ENCODE measurements around the gene IFNLR1.

The IFNLR1 gene

GRCh38 chr1:24205345-24206082 lies 18.4 kb upstream of the IFNLR1 start:
- Histone ChIP-seq H3K9me3 (ENCODE audit: control insufficient read depth in 2 of 2, low read length in 2 of 2) (no peaks in the 10 kb centered on the region), H3K4me1 (ENCODE audit: control insufficient read depth, insufficient read depth, low read length) (no peaks in the 10 kb centered on the region), H3K27me3 (ENCODE audit: control insufficient read depth in 1 of 2, insufficient read depth in 2 of 2, low read length in 2 of 2) (no peaks in the 10 kb centered on the region), H3K27ac (ENCODE audit: low read length) (no peak overlapping the region), H3K4me3 (ENCODE audit: low read length in 2 of 2) (no peak overlapping the region), H3K9ac (ENCODE audit: low read length in 2 of 2) (no peak overlapping the region), H3K36me3 (ENCODE audit: control insufficient read depth in 2 of 2, insufficient read depth in 2 of 2, low read length in 2 of 2) (no peaks in the 10 kb centered on the region)

- Histone ChIP-seq H3K27me3 (ENCODE audit: control insufficient read depth in 1 of 2, insufficient read depth in 2 of 2, low read length in 2 of 2) (no peaks in the 10 kb centered on the region), H3K27ac (ENCODE audit: low read length) (no peak overlapping the region), H3K4me1 (ENCODE audit: control insufficient read depth, insufficient read depth, low read length) (peaks cover 3% of the 10 kb centered on the region), H3K36me3 (ENCODE audit: control insufficient read depth in 2 of 2, insufficient read depth in 2 of 2, low read length in 2 of 2) (no peaks in the 10 kb centered on the region), H3K4me3 (ENCODE audit: low read length in 2 of 2) (no peak overlapping the region), H3K9ac (ENCODE audit: low read length in 2 of 2) (no peak overlapping the region), H3K9me3 (ENCODE audit: control insufficient read depth in 2 of 2, low read length in 2 of 2) (no peaks in the 10 kb centered on the region)
Measured at GRCh38 chr1:24204116-24204515, 17.0 kb upstream of the IFNLR1 start.

GRCh38 chr1:24203404-24203803 lies 16.3 kb upstream of the IFNLR1 start:
- peaks cover 3% of the 10 kb centered on the region for H3K4me1 ChIP-seq (ENCODE audit: control insufficient read depth, insufficient read depth, low read length)
- no peaks in the 10 kb centered on the region for H3K36me3 ChIP-seq (ENCODE audit: control insufficient read depth in 2 of 2, insufficient read depth in 2 of 2, low read length in 2 of 2)
- no peaks in the 10 kb centered on the region for H3K9me3 ChIP-seq (ENCODE audit: control insufficient read depth in 2 of 2, low read length in 2 of 2)
- no peak overlapping the region for H3K4me3 ChIP-seq (ENCODE audit: low read length in 2 of 2)
- H3K9ac ChIP-seq (ENCODE audit: low read length in 2 of 2), result no peak overlapping the region
- H3K27ac ChIP-seq (ENCODE audit: low read length), result no peak overlapping the region
- no peaks in the 10 kb centered on the region for H3K27me3 ChIP-seq (ENCODE audit: control insufficient read depth in 1 of 2, insufficient read depth in 2 of 2, low read length in 2 of 2)

GRCh38 chr1:24202987-24203386 lies 15.9 kb upstream of the IFNLR1 start:
- Histone ChIP-seq H3K9ac (ENCODE audit: low read length in 2 of 2) (no peak overlapping the region), H3K27me3 (ENCODE audit: control insufficient read depth in 1 of 2, insufficient read depth in 2 of 2, low read length in 2 of 2) (no peaks in the 10 kb centered on the region), H3K4me3 (ENCODE audit: low read length in 2 of 2) (no peak overlapping the region), H3K36me3 (ENCODE audit: control insufficient read depth in 2 of 2, insufficient read depth in 2 of 2, low read length in 2 of 2) (no peaks in the 10 kb centered on the region), H3K4me1 (ENCODE audit: control insufficient read depth, insufficient read depth, low read length) (peaks cover 3% of the 10 kb centered on the region), H3K9me3 (ENCODE audit: control insufficient read depth in 2 of 2, low read length in 2 of 2) (no peaks in the 10 kb centered on the region), H3K27ac (ENCODE audit: low read length) (no peak overlapping the region)

- H3K4me3 ChIP-seq (ENCODE audit: low read length in 2 of 2), result no peak overlapping the region
- H3K9me3 ChIP-seq (ENCODE audit: control insufficient read depth in 2 of 2, low read length in 2 of 2), result no peaks in the 10 kb centered on the region
- no peaks in the 10 kb centered on the region for H3K27me3 ChIP-seq (ENCODE audit: control insufficient read depth in 1 of 2, insufficient read depth in 2 of 2, low read length in 2 of 2)
- peaks cover 3% of the 10 kb centered on the region for H3K4me1 ChIP-seq (ENCODE audit: control insufficient read depth, insufficient read depth, low read length)
- no peak overlapping the region for H3K9ac ChIP-seq (ENCODE audit: low read length in 2 of 2)
- no peaks in the 10 kb centered on the region for H3K36me3 ChIP-seq (ENCODE audit: control insufficient read depth in 2 of 2, insufficient read depth in 2 of 2, low read length in 2 of 2)
- H3K27ac ChIP-seq (ENCODE audit: low read length), result no peak overlapping the region
Measured at GRCh38 chr1:24202556-24202955, 15.5 kb upstream of the IFNLR1 start.

GRCh38 chr1:24201941-24202440 lies 14.9 kb upstream of the IFNLR1 start:
- Histone ChIP-seq H3K27ac (ENCODE audit: low read length) (no peak overlapping the region), H3K4me3 (ENCODE audit: low read length in 2 of 2) (no peak overlapping the region), H3K9me3 (ENCODE audit: control insufficient read depth in 2 of 2, low read length in 2 of 2) (no peaks in the 10 kb centered on the region), H3K36me3 (ENCODE audit: control insufficient read depth in 2 of 2, insufficient read depth in 2 of 2, low read length in 2 of 2) (no peaks in the 10 kb centered on the region), H3K27me3 (ENCODE audit: control insufficient read depth in 1 of 2, insufficient read depth in 2 of 2, low read length in 2 of 2) (no peaks in the 10 kb centered on the region), H3K9ac (ENCODE audit: low read length in 2 of 2) (peak overlapping the region in 1 of 2 donors; percentile 21), H3K4me1 (ENCODE audit: control insufficient read depth, insufficient read depth, low read length) (peaks cover 3% of the 10 kb centered on the region)

- H3K27ac ChIP-seq (ENCODE audit: low read length), result no peak overlapping the region
- H3K27me3 ChIP-seq (ENCODE audit: control insufficient read depth in 1 of 2, insufficient read depth in 2 of 2, low read length in 2 of 2), result no peaks in the 10 kb centered on the region
- H3K9ac ChIP-seq (ENCODE audit: low read length in 2 of 2), result no peak overlapping the region
- H3K4me3 ChIP-seq (ENCODE audit: low read length in 2 of 2), result peak overlapping the region; percentile 1 to 57
- no peaks in the 10 kb centered on the region for H3K36me3 ChIP-seq (ENCODE audit: control insufficient read depth in 2 of 2, insufficient read depth in 2 of 2, low read length in 2 of 2)
- peaks cover 3% of the 10 kb centered on the region for H3K4me1 ChIP-seq (ENCODE audit: control insufficient read depth, insufficient read depth, low read length)
- no peaks in the 10 kb centered on the region for H3K9me3 ChIP-seq (ENCODE audit: control insufficient read depth in 2 of 2, low read length in 2 of 2)
Measured at GRCh38 chr1:24199291-24199900, 12.3 kb upstream of the IFNLR1 start.

GRCh38 chr1:24198766-24199165 lies 11.7 kb upstream of the IFNLR1 start:
- H3K9ac ChIP-seq (ENCODE audit: low read length in 2 of 2), result no peak overlapping the region
- H3K9me3 ChIP-seq (ENCODE audit: control insufficient read depth in 2 of 2, low read length in 2 of 2), result no peaks in the 10 kb centered on the region
- no peak overlapping the region for H3K4me3 ChIP-seq (ENCODE audit: low read length in 2 of 2)
- no peaks in the 10 kb centered on the region for H3K36me3 ChIP-seq (ENCODE audit: control insufficient read depth in 2 of 2, insufficient read depth in 2 of 2, low read length in 2 of 2)
- peaks cover 3% of the 10 kb centered on the region for H3K4me1 ChIP-seq (ENCODE audit: control insufficient read depth, insufficient read depth, low read length)
- H3K27me3 ChIP-seq (ENCODE audit: control insufficient read depth in 1 of 2, insufficient read depth in 2 of 2, low read length in 2 of 2), result no peaks in the 10 kb centered on the region
- H3K27ac ChIP-seq (ENCODE audit: low read length), result no peak overlapping the region

- H3K27ac ChIP-seq (ENCODE audit: low read length), result no peak overlapping the region
- no peaks in the 10 kb centered on the region for H3K36me3 ChIP-seq (ENCODE audit: control insufficient read depth in 2 of 2, insufficient read depth in 2 of 2, low read length in 2 of 2)
- H3K9ac ChIP-seq (ENCODE audit: low read length in 2 of 2), result no peak overlapping the region
Measured at GRCh38 chr1:24195874-24196273, 8.8 kb upstream of the IFNLR1 start.

GRCh38 chr1:24195136-24195535 lies 8.0 kb upstream of the IFNLR1 start:
- H3K4me3 ChIP-seq (ENCODE audit: low read length in 2 of 2), result no peak overlapping the region
- no peak overlapping the region for H3K9ac ChIP-seq (ENCODE audit: low read length in 2 of 2)
- no peak overlapping the region for H3K27ac ChIP-seq (ENCODE audit: low read length)
- no peaks in the 10 kb centered on the region for H3K9me3 ChIP-seq (ENCODE audit: control insufficient read depth in 2 of 2, low read length in 2 of 2)
- no peaks in the 10 kb centered on the region for H3K36me3 ChIP-seq (ENCODE audit: control insufficient read depth in 2 of 2, insufficient read depth in 2 of 2, low read length in 2 of 2)
- peaks cover 8% of the 10 kb centered on the region in 2 donors for H3K27me3 ChIP-seq (ENCODE audit: control insufficient read depth in 1 of 2, insufficient read depth in 2 of 2, low read length in 2 of 2)
- H3K4me1 ChIP-seq (ENCODE audit: control insufficient read depth, insufficient read depth, low read length), result peaks cover 3% of the 10 kb centered on the region

More at GRCh38 chr1:24195874-24196273, 8.8 kb upstream of the IFNLR1 start:
- Histone ChIP-seq H3K27me3 (ENCODE audit: control insufficient read depth in 1 of 2, insufficient read depth in 2 of 2, low read length in 2 of 2) (peaks cover 5 to 7% of the 10 kb centered on the region in 2 donors), H3K9me3 (ENCODE audit: control insufficient read depth in 2 of 2, low read length in 2 of 2) (no peaks in the 10 kb centered on the region), H3K4me1 (ENCODE audit: control insufficient read depth, insufficient read depth, low read length) (peaks cover 3% of the 10 kb centered on the region), H3K4me3 (ENCODE audit: low read length in 2 of 2) (no peak overlapping the region)

- Histone ChIP-seq H3K9me3 (ENCODE audit: control insufficient read depth in 2 of 2, low read length in 2 of 2) (no peaks in the 10 kb centered on the region), H3K4me3 (ENCODE audit: low read length in 2 of 2) (no peak overlapping the region), H3K36me3 (ENCODE audit: control insufficient read depth in 2 of 2, insufficient read depth in 2 of 2, low read length in 2 of 2) (no peaks in the 10 kb centered on the region), H3K4me1 (ENCODE audit: control insufficient read depth, insufficient read depth, low read length) (no peaks in the 10 kb centered on the region), H3K9ac (ENCODE audit: low read length in 2 of 2) (no peak overlapping the region), H3K27me3 (ENCODE audit: control insufficient read depth in 1 of 2, insufficient read depth in 2 of 2, low read length in 2 of 2) (peaks cover 8 to 14% of the 10 kb centered on the region in 2 donors), H3K27ac (ENCODE audit: low read length) (no peak overlapping the region)
Measured at GRCh38 chr1:24193046-24193445, 6.0 kb upstream of the IFNLR1 start.

All from stomach smooth muscle (tissue), 2 donors.